GM12865 (cell line): ENCODE data around the gene CERS4.

Experiments
- DNase-seq: peaks from one replicate; pipeline ENCODE4 v3.0.0; 2010; ENCODE audit warnings: low read depth
- H3K4me3 ChIP-seq: 2 replicates; pipeline ENCODE4 v1.5.1; 2011; ENCODE audit warnings: mild to moderate bottlenecking, low read depth, low read length, control low read depth
- TF ChIP-seq, protein P1 (sequence below): IDR thresholded peaks from 2 replicates; pipeline ENCODE4 v1.5.1; 2011; ENCODE audit warnings: low read length, control low read depth, low read depth, inconsistent platforms; ENCODE audit not compliant: insufficient read depth; ENCODE audit errors: missing control alignments

Gene CERS4

GRCh38 chr19:8238251-8238650 lies 29.1 kb downstream of the CERS4 start:
- DNase-seq, result no peak
- TF ChIP-seq, protein P1, sequence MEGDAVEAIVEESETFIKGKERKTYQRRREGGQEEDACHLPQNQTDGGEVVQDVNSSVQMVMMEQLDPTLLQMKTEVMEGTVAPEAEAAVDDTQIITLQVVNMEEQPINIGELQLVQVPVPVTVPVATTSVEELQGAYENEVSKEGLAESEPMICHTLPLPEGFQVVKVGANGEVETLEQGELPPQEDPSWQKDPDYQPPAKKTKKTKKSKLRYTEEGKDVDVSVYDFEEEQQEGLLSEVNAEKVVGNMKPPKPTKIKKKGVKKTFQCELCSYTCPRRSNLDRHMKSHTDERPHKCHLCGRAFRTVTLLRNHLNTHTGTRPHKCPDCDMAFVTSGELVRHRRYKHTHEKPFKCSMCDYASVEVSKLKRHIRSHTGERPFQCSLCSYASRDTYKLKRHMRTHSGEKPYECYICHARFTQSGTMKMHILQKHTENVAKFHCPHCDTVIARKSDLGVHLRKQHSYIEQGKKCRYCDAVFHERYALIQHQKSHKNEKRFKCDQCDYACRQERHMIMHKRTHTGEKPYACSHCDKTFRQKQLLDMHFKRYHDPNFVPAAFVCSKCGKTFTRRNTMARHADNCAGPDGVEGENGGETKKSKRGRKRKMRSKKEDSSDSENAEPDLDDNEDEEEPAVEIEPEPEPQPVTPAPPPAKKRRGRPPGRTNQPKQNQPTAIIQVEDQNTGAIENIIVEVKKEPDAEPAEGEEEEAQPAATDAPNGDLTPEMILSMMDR, result no peak
- H3K4me3 ChIP-seq, result no peak overlapping the region

- H3K4me3 ChIP-seq, result no peak overlapping the region
- DNase-seq, result no peak
- TF ChIP-seq, protein P1, result no peak
Measured at GRCh38 chr19:8239528-8240273, 30.5 kb downstream of the CERS4 start.

DNA sequence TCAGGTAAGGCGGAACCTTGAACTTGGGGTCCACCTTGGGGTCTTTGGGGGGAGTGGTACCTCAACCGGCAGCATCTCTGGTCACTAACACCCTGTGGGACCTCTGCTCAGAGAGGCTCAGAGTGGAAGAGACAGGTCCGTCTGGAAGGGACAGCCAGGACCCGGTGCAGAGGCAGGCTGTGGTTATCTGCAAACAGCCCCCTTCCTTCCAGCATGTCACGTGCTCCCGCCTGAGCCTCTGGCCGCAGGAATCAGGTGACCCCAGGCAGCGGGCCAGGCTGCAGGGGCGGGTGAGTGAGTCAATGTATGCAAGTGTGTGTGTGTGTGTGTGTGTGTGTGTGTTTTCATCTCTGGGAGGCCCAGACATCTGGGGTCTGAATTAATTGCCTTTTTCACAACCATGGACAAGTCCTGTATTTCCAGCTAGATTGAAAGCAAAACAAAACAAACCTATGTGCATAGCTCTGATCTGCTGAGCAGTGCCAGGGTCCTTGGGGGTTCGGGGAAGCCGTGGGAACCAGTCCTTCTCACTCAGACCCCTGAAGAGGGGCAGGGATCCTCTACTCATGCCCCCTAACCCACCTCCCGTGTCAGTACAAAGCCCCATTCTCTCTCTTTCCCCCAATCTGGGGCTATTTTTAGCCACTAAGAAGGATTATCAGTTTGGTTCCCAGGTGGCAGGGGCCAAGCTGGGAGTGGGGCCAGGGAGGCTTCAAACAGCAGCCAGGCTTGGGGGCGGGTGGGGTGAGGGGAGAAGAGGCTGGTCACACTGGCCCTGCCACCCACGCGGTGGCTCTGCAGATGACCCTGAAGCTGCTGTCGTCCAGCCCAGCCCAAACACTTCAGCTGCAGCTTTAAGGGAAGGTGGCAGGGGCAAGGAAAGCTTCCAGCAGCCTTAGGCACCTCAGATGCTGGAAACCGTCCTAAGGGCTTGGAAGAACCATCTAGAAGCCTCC lies 31.4 kb downstream of the CERS4 start:
- TF ChIP-seq, protein P1, result no peak
- DNase-seq, result peak; percentile 78

DNA sequence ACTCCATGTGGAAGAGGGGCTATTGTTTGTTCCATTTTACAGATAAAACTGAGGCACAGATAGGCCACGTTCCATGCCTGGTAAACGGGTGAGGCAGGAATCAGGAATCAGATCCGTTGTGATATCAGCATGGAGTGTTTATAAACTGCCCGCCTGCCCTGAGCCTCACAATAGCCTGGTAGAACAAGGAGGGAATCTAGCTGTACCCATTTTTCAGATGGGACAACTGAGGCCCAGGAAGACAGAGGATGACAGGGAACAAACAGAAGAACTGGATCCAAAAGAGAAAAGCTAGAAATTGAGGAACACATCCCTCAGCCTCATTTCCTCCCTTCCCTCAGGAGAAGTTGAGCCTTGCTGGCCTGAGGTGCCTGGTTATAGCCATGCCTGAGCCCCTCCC lies 32.5 kb downstream of the CERS4 start:
- no peak for DNase-seq
- H3K4me3 ChIP-seq, result no peak overlapping the region
- TF ChIP-seq, protein P1, result no peak

More for the DNA sequence above, 31.4 kb downstream of the CERS4 start:
- H3K4me3 ChIP-seq, result no peak overlapping the region

DNA sequence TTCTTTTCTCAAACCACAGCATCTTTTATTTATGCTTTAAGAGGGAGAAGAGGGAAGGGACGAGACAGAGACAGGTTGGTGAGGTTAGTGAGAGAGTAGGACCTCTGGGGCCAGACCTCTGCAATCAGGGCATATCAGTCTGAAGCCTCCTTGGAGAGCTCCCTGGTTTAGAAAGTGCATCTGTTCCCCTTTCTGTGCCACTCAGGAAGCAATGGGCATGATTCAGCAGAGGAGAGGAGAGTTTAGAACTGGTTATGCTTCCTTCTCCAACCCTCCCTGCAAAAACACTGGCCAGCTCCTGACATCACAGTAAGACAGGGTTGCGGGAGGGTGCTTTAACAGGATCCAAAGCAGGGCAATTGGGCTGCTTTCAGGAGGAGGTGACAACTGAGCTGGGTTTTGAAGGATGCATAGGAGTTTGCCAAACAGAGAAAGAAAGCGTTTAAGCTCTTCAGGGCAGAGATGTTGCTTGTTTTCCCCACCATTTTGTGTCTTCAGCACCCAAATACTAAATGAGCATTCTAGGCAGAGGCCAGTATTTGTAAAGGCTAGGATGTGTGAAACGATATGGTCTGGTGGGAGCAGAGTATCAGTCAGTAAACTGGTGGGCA lies 33.1 kb downstream of the CERS4 start:
- TF ChIP-seq, protein P1, result no peak
- no peak for DNase-seq
- H3K4me3 ChIP-seq, result no peak overlapping the region

- no peak overlapping the region for H3K4me3 ChIP-seq
- TF ChIP-seq, protein P1, result no peak
- no peak for DNase-seq
Measured at GRCh38 chr19:8243146-8243545, 34.0 kb downstream of the CERS4 start.
